Smooth muscle cell (in vitro differentiated cells): ENCODE data around the gene KPNB1. TPM values are rescaled to one million over a fixed set of nuclear protein-coding genes. Genes with fewer than 3 reads are reported as not detected.
A peak's percentile ranks its signal among the peaks of the same experiment; 100 is the strongest.

Experiments
- DNase-seq: peaks from one replicate; lab custom pipeline; 2025; ENCODE audit not compliant: unreplicated experiment; lab: John Stamatoyannopoulos, UW
- H2AFZ ChIP-seq: fragments of 200-600 bp; sonication (generic); 2 replicates; pipeline ENCODE4 v1.6.0; 2016; ENCODE audit warnings: antibody characterized with exemption, low read depth, mild to moderate bottlenecking
- H3F3A ChIP-seq: fragments of 200-600 bp; sonication (generic); 2 replicates; pipeline ENCODE4 v1.6.0; 2017; ENCODE audit warnings: antibody characterized with exemption, low read depth
- H3K27ac ChIP-seq: fragments of 200-600 bp; sonication (generic); 2 replicates; pipeline ENCODE4 v1.5.1; 2016; ENCODE audit warnings: low read depth, mild to moderate bottlenecking
- H3K27me3 ChIP-seq: fragments of 200-600 bp; sonication (generic); 2 replicates; pipeline ENCODE4 v1.6.1; 2016; ENCODE audit warnings: low read depth, mild to moderate bottlenecking
- H3K36me3 ChIP-seq: fragments of 200-600 bp; sonication (generic); 2 replicates; pipeline ENCODE4 v1.5.1; 2016; ENCODE audit warnings: low read depth
- H3K4me1 ChIP-seq: fragments of 200-600 bp; sonication (generic); 2 replicates; pipeline ENCODE4 v1.5.1; 2016; ENCODE audit warnings: low read depth
- H3K4me2 ChIP-seq: fragments of 200-600 bp; sonication (generic); 2 replicates; pipeline ENCODE4 v1.6.0; 2016; ENCODE audit warnings: mild to moderate bottlenecking
- H3K4me3 ChIP-seq: fragments of 200-600 bp; sonication (generic); 2 replicates; pipeline ENCODE4 v1.5.1; 2016; ENCODE audit warnings: mild to moderate bottlenecking
- H3K79me2 ChIP-seq: fragments of 200-600 bp; sonication (generic); 2 replicates; pipeline ENCODE4 v1.6.0; 2016; ENCODE audit warnings: low read depth, mild to moderate bottlenecking
- H3K9ac ChIP-seq: fragments of 200-600 bp; sonication (generic); 2 replicates; pipeline ENCODE4 v1.6.0; 2016; ENCODE audit warnings: low read depth
- H3K9me3 ChIP-seq: fragments of 200-600 bp; sonication (generic); replicated peaks from 2 replicates; pipeline ENCODE4 v1.5.1; 2016; ENCODE audit warnings: low read depth
- H4K20me1 ChIP-seq: fragments of 200-600 bp; sonication (generic); 2 replicates; pipeline ENCODE4 v1.6.0; 2016; ENCODE audit warnings: low read depth
- WGBS: methylation state at CpG from one replicate; pipeline ENCODE4 v1.1.7; 2016; ENCODE audit warnings: low lambda C conversion rate; 5-methylcytosine and 5-hydroxymethylcytosine counted together
- polyA plus RNA-seq: library from polyadenylated mRNA; unstranded; fragments of >200 nt; fragmentation: Nextera tagmentation; extraction: Ambion mirVana; gene quantifications from 2 replicates; pipeline ENCODE4 v1.2.1, GENCODE V29; 2016
- total RNA-seq: library from RNA; depleted of rRNA; stranded (reverse); fragments of >200 nt; gene quantifications from 2 replicates; pipeline ENCODE4 v1.2.3, GENCODE V29; 2014
- TF ChIP-seq, protein P1 (sequence below): fragments of 200-600 bp; sonication (generic); IDR thresholded peaks from 2 replicates; pipeline ENCODE4 v1.5.1; 2017; ENCODE audit warnings: borderline replicate concordance, mild to moderate bottlenecking, antibody characterized with exemption; ENCODE audit not compliant: insufficient read depth, poor library complexity, severe bottlenecking

Gene KPNB1
- total and polyA plus RNA-seq, 2 experiments from 2014 or later: 78.8 to 242 TPM

DNA sequence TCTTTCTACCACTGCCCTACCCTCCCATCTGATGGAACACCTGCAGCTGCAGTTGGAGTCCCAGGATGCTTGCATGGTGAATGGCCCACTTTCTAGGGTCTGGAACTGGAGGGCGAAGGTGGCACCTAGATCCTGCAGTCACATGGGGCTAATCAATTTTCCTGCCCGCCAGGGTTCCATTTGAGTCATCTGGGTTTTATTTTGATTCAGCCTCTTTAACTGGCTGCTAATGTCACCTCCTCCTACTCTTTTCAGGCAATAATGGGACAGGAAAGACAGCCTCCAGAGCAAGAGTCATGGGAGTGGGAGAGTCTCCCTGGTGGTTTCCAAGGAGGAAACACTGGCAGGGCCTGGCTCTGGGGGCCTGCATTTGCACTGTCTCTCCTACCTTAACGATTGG, 40.4 kb downstream of the KPNB1 start:
- H2AFZ ChIP-seq: no peak overlapping the region
- no peak overlapping the region for H3K4me3 ChIP-seq
- no peaks in the 10 kb centered on the region for H3K9me3 ChIP-seq
- DNase-seq: no peak
- no peaks in the 10 kb centered on the region for H3K27me3 ChIP-seq
- H3K27ac ChIP-seq: no peak overlapping the region
- no peaks in the 10 kb centered on the region for H3K79me2 ChIP-seq
- H4K20me1 ChIP-seq: peaks cover 19% of the 10 kb centered on the region
- H3F3A ChIP-seq: peaks cover 26% of the 10 kb centered on the region
- 70% methylated on average over 3 of the region's 3 CpGs for WGBS
- no peak overlapping the region for H3K9ac ChIP-seq
- TF ChIP-seq, protein P1, sequence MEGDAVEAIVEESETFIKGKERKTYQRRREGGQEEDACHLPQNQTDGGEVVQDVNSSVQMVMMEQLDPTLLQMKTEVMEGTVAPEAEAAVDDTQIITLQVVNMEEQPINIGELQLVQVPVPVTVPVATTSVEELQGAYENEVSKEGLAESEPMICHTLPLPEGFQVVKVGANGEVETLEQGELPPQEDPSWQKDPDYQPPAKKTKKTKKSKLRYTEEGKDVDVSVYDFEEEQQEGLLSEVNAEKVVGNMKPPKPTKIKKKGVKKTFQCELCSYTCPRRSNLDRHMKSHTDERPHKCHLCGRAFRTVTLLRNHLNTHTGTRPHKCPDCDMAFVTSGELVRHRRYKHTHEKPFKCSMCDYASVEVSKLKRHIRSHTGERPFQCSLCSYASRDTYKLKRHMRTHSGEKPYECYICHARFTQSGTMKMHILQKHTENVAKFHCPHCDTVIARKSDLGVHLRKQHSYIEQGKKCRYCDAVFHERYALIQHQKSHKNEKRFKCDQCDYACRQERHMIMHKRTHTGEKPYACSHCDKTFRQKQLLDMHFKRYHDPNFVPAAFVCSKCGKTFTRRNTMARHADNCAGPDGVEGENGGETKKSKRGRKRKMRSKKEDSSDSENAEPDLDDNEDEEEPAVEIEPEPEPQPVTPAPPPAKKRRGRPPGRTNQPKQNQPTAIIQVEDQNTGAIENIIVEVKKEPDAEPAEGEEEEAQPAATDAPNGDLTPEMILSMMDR: no peak
- no peaks in the 10 kb centered on the region for H3K36me3 ChIP-seq
- no peak overlapping the region for H3K4me2 ChIP-seq
- peaks cover 26% of the 10 kb centered on the region for H3K4me1 ChIP-seq

GRCh38 chr17:47692137-47692894, 42.6 kb downstream of the KPNB1 start:
- TF ChIP-seq, protein P1: no peak
- Histone ChIP-seq H3K9me3 (no peaks in the 10 kb centered on the region), H3K36me3 (no peaks in the 10 kb centered on the region), H3K4me3 (no peak overlapping the region), H4K20me1 (peaks cover 7% of the 10 kb centered on the region), H3K27ac (no peak overlapping the region), H2AFZ (no peak overlapping the region), H3F3A (peaks cover 15% of the 10 kb centered on the region), H3K4me1 (peaks cover 21% of the 10 kb centered on the region), H3K4me2 (no peak overlapping the region), H3K27me3 (no peaks in the 10 kb centered on the region), H3K9ac (no peak overlapping the region), H3K79me2 (no peaks in the 10 kb centered on the region)
- DNase-seq: no peak
- 68% methylated on average over 2 of the region's 2 CpGs for WGBS

DNA sequence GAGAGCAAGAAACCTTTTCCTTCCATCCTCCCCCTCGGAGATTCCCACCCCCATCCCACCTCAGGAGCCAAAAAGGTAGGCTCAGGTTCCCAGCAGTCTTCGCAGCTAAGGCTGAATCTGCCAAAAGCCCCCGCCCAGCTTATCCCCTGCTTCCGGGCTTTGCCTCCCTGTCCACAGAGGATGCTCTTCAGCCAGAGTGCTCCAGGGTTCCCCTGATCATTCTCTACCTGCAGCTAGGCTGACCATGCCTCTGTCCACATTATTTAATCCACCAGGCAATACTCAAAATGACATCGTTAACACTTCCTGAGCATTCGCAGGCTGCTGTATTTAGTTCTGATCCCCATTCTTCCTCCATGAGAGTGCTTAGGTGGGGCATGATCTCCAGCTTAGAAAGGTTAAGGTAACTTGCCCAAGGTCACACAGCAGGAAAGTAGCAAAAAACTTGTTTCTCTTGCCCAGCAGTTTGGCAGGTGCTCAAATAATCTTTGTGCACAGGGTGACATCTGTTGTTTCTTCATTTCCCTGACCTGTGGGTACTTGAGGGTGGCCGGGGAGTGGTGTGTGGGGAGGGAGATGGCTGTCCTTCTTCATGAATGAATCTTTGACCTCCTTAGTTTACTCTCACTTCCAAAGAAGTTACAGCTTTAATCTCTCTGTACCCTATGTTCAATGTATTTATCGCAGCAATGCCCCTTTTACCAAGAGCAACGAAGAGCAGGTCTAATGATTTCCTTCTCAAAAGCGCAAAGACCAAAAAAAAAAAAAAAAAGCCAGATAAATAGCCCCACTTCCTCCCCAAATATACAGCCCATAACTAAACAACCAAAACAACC, 43.4 kb downstream of the KPNB1 start:
- Histone ChIP-seq H3F3A (peaks cover 9% of the 10 kb centered on the region), H3K9ac (peak overlapping the region; percentile 88), H3K4me3 (peak overlapping the region; percentile 93), H3K79me2 (no peaks in the 10 kb centered on the region), H3K4me2 (peak overlapping the region; percentile 98), H3K9me3 (no peaks in the 10 kb centered on the region), H3K27ac (no peak overlapping the region), H3K36me3 (no peaks in the 10 kb centered on the region), H3K27me3 (no peaks in the 10 kb centered on the region), H2AFZ (peak overlapping the region; percentile 5), H4K20me1 (peaks cover 3% of the 10 kb centered on the region), H3K4me1 (peaks cover 14% of the 10 kb centered on the region)
- TF ChIP-seq, protein P1: no peak
- no peak for DNase-seq
- 29% methylated on average over 10 of the region's 10 CpGs for WGBS
